ENCODE results near the gene GET4.

The GET4 gene

GRCh38 chr7:902996-903395 is 26.6 kb downstream of the GET4 start:
- TF ChIP-seq, protein P1, sequence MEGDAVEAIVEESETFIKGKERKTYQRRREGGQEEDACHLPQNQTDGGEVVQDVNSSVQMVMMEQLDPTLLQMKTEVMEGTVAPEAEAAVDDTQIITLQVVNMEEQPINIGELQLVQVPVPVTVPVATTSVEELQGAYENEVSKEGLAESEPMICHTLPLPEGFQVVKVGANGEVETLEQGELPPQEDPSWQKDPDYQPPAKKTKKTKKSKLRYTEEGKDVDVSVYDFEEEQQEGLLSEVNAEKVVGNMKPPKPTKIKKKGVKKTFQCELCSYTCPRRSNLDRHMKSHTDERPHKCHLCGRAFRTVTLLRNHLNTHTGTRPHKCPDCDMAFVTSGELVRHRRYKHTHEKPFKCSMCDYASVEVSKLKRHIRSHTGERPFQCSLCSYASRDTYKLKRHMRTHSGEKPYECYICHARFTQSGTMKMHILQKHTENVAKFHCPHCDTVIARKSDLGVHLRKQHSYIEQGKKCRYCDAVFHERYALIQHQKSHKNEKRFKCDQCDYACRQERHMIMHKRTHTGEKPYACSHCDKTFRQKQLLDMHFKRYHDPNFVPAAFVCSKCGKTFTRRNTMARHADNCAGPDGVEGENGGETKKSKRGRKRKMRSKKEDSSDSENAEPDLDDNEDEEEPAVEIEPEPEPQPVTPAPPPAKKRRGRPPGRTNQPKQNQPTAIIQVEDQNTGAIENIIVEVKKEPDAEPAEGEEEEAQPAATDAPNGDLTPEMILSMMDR (IDR thresholded peaks at IDR 0.05; ENCODE audit: insufficient read depth, missing control alignments), result no peak
- no peak for DNase-seq (ENCODE audit: insufficient read length, low spot score)
- FAIRE-seq, result no peak

- FAIRE-seq (no peak), DNase-seq (ENCODE audit: insufficient read length, low spot score) (no peak)
- TF ChIP-seq, protein P1 (IDR thresholded peaks at IDR 0.05; ENCODE audit: insufficient read depth, missing control alignments), result no peak
These were observed 27.8 kb downstream of the GET4 start for GRCh38 chr7:903921-904755.

DNA sequence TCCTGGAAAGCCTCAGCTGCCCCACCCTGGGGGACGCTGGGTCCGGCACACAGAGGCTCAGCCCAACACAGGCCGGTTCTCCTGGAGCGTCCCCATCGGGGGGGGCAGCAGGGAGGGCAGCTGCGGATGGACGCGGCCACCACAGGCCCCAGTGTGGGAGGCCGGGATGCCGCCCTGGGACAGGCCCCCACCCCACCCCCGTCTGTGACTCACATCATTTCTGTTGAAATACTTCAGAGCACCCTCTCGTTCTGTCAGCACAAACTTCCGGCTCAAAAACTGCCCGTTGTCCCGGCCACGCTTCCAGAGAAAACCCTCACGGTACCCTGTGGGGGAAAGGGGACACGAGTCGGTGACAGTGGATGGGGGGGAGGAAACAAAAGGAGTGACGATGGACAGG is 28.5 kb downstream of the GET4 start:
- no peak for FAIRE-seq
- TF ChIP-seq, protein P1 (IDR thresholded peaks at IDR 0.05; ENCODE audit: insufficient read depth, missing control alignments), result no peak
- DNase-seq (ENCODE audit: insufficient read length, low spot score), result no peak

DNA sequence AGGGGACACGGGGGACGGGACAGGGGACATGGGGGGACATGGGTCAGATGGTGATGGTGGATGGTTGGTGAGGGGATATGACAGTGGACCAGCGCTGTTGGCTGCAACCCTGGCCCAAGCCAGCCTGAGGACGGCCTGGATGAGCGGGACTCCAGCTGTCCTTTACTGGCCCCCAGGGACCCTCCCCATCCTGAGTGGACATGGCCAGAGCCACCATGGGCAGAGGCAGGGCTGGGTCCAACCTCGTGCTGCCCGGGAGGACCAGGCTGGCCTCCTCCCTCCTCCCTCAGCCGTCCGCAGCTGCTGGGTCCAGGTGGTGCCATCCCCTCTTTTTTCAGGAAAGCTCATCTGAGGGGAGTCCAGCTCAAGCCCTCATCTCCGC is 30.4 kb downstream of the GET4 start:
- TF ChIP-seq, protein P1 (IDR thresholded peaks at IDR 0.05; ENCODE audit: insufficient read depth, missing control alignments), result no peak
- DNase-seq (ENCODE audit: insufficient read length, low spot score), result no peak
- no peak for FAIRE-seq

DNA sequence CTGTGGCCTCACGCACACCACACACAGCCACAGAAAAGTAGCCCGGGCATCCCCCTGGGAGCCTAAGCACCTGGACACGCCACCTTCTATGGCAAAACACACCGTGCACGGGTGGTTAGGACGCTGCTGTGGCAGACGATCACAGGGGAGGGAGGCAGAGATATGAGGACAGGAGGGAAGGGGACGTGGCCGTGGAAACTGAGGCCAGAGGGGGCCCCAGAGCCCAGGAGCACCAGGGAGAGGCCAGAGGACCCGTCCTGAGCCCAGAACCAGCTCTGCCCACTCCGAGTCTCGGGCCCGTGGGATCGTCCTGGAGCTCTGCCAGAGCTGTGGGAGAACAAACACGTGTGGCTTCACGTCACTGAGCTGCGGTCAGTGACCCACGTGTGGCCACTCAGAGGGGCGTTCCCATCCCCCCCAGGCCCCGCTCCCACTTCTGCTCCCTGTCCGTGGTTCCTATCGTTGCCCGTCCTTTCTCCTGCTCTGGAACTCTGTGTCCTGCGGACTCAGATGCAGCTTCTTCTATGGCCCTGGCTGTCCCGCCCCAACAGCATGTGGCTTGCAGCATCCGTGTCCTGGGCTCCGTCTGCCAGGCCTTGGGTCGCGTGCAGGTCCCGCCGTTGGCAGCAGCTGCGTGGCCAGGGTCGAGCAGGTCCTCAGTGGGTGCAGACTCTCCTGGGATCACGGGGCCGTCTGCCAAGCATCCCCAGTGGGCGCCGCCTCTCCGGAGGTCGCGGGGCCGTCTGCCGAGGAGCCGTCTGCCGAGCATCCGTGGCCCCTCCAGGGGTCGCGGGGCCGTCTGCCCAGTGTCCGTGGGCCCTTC is 31.0 kb downstream of the GET4 start:
- TF ChIP-seq, protein P1 (IDR thresholded peaks at IDR 0.05; ENCODE audit: insufficient read depth, missing control alignments), result no peak
- DNase-seq (ENCODE audit: insufficient read length, low spot score) (no peak), FAIRE-seq (no peak)

GRCh38 chr7:908159-908581 is 31.8 kb downstream of the GET4 start:
- TF ChIP-seq, protein P1 (IDR thresholded peaks at IDR 0.05; ENCODE audit: insufficient read depth, missing control alignments), result no peak
- DNase-seq (ENCODE audit: insufficient read length, low spot score), result no peak
- no peak for FAIRE-seq

Measured in D721Med (cell line).